ENCODE measurements around the gene CDKAL1.

GRCh38 chr6:21163110-21163837 lies 629.0 kb downstream of the CDKAL1 start:
- no peak for TF ChIP-seq CTCF (IDR thresholded peaks at IDR 0.05 in 8 of 11, conservative IDR thresholded peaks at IDR 0.05 in 3 of 11)
- no peak for TF ChIP-seq POLR2A (IDR thresholded peaks at IDR 0.05)

Measured in spleen (tissue), 7 donors.